NCI-H69 (cell line): Measurements from ENCODE around the gene TAGLN2.

Experiments
- DNase-seq: peaks from one replicate; lab custom pipeline; 2025; lab: John Stamatoyannopoulos, UW

Gene TAGLN2

DNA sequence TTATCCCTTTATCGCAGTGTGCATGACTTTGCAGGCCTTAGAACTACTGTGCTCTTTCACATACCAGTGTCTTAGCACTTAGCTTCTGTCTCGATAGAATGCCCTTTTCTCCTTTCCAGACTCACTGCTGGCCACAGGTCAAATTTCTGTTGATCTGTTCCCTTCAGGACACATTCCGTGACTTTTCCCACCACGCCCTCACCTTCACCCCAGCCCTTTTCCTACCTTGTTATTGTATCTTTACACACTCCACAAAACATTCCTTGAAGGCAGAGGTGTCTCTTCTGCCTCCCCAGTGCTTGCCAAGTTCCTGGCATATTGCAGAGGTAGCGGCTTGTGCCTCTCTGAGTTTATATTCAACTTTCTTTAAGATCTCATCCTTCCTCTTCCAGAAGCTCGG lies 23.8 kb upstream of the TAGLN2 start:
- DNase-seq: no peak

DNA sequence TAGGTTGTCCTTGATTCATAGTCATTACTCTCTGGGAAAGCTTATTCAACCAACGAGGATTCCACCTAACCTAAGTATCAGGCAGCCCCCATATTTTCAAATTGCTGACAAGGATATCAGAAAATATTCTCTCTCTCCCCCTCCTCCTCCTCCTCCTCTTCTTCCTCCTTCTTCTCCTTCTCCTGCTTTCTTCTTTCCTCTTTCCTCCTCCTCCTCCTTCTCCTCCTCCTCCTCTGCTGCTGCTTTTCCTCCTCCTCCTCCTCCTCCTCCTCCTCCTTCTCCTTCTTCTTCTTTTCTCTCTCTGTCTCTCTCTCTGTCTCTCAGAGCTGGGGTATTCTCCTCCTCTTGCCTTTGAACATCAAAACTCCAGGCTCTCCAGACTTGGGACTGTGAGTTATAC lies 22.6 kb upstream of the TAGLN2 start:
- DNase-seq: no peak

DNA sequence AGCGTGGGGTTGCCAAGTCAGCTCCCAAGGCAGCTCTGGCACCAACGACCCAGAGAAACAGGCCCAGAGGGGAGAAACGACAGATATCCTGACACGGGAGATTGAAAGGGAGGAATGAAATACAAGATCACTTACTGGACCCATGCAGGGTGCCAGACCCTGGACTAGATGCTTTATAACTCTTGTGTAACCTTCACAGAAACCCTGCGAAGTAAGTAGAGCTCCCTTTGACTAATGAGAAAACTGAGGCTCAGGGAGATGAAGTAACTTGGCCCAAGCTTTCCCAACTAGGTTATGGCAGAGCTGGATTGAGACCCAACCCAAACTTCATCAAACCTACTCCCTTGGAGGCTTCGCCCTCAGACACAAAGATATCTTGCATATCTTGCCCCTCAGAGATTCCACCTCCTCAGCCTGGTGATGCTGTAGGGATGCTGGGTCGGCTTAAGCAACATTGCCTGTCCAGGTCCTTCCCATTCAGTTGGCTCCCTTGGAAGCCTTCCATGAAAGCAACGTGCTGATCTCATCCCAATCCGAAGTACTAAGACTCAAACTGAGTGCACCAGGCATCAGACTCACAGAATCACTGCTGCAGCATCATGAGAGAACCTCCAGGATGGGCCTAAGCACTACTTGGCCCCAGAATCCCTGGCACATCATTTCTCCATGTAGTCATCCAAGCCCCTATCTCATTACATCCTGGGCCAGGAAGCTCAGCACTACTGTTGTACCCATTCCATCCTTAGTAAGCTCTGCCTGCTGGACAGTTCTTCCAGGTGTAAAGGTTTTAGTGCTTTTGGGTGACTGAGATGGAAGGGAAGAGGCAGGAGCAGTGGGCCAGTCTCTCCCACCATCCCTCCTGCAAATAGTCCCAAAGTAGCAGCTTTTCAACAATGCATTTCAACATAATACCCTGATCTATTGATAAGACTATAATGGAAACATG lies 21.2 kb upstream of the TAGLN2 start:
- DNase-seq: peak; percentile 48

GRCh38 chr1:159945483-159946241 lies 20.4 kb upstream of the TAGLN2 start, which contains the start of gene IGSF9:
IGSF9 (minus strand) TSS chr1:159945613; CDS start chr1:159943454, 2,159 bp downstream.
- DNase-seq: peak; percentile 99

DNA sequence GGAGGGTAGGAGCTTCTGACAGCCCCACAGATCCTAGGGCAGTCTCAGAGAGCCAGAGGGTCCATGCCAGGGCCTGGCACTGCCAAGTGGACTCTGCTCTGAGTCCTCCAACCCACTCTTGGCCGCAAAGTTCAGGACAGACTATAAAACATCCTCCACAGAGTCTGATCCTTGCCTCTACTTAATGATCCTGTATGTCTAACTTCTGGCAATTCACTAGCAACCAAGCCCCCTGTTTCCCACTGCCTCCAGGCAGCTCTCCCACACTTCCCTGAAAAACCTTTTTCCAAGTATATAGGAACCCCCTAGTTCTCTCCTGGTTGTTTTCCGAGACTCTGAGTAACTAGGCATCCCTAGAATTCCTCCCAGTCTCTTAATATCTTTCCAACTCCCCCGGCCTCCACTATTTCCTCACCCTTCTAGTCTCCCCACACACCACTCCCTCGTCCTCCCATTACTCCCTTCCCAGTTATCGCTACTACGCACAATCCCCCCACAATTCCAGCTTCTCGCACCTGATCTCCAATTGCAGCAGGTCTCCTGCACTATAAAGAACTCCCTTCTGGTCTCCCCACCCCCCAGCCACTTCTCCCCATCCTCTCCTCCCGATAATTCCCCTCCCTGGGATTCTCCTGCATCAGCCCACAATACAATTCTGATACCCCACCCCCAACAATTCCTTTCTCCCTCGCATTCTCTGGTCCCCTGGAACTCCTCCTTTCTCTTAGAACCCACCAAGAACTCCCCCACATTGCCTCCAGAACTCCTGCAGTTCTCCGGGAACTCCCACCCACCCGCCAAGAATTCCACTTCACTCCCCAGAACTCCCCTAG lies 19.5 kb upstream of the TAGLN2 start:
- peak; percentile 84 for DNase-seq

DNA sequence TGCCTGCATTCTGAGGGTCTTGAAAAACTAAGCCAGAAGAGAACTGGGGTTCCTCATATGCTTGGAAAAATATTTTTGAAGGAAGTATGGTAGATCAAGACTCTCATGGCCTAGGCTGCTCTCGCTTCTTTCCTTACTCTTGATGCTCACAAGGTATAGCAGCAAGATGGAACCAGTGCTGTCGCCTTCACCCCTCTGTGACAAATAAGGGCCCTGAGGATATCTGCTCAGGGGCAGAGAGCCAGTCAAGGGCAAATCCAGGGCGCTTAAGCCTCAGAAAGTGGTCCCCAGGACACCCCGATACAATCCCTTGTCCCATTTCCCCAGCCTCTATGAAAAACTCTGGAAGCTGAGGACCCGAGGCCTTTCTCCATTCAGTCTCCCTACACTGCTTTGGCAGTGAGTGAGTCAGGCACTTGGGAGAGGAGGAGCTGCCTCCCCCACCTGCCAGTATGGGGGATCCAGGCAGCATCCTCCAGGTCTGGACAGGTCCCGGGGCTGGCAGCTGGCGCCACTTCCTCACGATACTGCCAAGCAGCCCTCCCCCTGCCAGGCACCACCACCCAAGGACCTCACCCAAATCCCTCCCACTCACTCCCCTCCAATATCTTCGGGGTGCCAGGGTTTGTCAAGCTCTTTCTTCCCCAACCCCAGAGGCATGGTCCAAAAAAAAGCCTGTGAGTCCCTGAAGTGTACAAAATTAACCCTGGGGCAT lies 18.8 kb upstream of the TAGLN2 start:
- DNase-seq: peak; percentile 91

- DNase-seq: no peak
These were observed 18.0 kb upstream of the TAGLN2 start for GRCh38 chr1:159943278-159943640.

DNA sequence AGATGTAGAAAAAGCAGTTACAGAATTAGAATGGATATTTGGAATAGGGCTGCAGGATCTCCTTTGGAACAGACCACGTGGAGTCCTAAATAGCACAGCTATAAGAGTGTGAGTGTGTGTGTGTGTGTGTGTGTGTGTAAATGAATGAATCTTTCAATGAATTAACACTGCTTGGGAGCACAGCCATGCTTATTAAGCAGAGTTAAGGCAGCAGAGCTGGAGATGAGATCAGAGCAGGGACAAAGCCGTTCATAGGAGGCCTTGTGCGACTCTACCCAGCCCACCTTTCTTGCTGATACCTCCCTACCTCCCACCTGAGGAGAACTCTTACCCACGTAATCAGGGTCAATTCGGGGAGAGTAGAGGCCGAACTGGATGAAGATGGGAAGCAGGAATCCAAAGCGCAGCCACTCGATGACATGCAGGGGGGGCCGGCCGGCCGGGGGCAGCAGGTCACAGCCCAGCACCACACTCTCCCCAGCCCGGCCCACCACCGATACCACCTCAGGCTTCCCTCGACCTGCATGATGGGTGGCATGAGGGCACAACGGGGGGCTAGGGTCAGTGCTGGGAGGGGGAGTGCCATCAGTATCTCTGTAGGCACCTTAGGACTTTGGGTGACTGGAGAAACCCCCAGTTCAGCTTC lies 17.4 kb upstream of the TAGLN2 start:
- DNase-seq: peak; percentile 64

DNA sequence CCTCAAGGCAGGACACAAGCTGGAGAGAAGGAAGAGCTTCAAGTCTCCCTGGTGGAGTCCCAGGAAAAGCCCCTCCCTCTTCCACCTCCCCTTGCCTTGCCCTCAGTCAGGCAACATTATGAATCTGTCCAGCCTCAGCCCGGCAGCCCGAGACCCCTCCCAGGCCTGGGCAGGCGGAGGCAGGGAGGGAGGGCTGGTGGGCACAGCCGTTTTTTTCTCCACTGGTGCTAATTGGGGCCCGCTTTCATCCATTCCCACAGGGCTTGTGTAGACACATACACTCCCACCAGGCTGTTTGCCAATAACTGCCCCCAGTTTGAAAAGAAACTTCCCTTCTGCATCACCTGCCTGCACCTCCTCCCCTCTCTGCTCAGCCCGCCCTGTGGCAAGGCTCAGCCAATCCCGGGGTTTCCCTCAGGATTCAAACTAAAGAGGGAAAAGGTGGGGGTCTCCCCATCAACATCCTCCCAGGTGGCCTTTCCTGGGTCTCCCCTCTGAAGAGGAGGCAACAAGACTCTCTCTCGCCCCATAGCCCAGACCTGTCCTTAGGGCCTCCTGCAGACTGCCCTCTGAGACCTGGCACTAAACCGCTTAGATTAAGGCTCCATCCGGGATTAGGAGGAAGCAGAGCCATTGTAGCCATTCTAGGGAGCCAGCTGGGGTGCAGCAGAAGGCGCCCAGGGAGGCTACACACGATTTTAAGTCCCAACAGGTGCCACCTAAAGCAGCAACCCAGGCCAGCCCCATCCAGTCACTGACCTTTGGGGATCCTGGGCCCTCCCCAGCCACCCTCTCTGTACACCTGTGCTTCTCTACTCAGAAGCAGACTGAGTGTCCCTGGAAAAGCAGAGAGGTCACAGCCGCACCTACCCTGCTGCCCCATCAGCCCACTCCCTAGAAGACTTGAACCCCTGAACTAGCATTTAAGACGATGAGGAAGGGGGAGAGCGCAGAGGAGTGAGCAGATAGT lies 16.6 kb upstream of the TAGLN2 start:
- peak; percentile 100 for DNase-seq

GRCh38 chr1:159941141-159941540 lies 15.8 kb upstream of the TAGLN2 start:
- peak; percentile 85 for DNase-seq

DNA sequence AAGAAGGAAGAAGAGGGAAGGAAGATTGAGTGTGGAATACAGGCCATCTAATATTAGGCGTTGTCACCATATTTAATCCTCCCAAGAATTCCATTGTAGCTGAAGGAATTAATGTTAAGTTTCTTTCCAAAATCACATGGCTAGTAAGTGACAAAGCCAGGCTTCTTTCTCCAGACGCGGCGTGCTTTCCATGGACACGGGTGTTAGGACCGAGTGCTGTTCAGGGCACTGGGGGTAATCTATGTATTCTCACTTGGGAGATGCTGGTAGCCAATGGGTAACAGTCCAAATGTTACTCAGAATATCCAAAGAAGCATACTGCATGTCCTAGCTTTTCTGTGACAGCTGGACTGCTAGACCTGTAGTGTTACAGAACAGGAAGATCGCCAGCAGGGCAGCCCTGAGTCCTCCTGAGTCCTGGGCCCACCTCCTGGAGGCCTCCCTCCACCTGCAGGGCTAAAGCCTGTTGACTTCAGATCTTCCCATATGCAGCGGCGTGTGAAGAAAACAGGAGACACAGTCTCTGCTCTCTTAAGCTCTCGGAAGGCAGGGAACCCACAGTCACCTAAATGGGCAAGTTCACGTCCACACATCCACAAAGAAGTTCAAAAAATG lies 14.8 kb upstream of the TAGLN2 start:
- peak; percentile 63 for DNase-seq

DNA sequence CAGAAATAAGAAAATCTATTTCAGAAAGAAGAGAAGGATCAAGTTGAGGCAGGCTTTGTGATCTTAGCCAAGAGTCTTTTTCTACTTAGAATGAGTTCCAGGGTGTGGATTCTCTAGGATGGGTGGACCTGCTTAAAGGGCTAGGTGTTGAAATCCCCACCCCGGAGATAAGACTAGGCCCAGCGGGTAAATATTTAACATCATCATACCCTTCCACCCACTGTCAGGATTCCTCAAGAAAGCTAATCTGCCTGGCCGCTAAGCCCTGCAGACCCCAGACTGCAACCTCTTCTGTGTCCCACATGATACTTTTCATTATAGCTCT lies 14.3 kb upstream of the TAGLN2 start:
- no peak for DNase-seq

DNA sequence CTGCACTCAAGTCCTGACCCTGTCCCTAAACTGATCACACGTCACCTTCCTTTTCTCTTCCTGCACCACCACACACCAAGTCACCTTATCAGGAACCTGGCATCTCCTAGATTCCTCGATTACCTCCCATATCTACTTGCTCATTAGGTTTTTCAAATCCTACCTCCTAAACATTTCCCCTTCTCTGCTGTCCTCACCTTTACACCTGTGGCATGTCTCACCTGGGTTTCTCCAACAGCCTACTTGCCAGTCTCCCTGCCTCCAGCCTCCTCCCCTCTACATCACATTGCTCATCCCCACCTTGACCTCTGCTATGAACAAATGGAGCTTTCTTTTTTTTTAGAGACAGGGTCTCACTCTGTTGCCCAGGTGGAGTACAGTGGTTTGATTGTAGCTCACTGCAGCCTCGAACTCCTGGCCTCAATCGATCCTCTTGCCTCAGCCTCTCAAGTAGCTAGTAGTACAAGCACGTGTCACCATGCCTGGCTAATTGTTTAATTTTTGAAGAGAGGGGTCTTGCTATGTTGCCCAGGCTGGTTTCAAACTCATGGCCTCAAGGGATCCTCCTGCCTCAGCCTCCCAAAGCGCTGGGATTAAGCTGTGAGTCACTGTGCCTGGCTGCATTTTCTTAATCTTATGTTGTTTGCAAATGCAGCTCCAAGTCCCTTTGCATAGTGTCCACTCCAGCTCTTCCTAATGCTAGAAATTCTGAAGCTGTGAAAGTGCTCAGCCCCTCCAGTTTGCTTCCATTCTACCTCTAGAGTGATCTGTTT lies 13.8 kb upstream of the TAGLN2 start:
- DNase-seq: no peak

DNA sequence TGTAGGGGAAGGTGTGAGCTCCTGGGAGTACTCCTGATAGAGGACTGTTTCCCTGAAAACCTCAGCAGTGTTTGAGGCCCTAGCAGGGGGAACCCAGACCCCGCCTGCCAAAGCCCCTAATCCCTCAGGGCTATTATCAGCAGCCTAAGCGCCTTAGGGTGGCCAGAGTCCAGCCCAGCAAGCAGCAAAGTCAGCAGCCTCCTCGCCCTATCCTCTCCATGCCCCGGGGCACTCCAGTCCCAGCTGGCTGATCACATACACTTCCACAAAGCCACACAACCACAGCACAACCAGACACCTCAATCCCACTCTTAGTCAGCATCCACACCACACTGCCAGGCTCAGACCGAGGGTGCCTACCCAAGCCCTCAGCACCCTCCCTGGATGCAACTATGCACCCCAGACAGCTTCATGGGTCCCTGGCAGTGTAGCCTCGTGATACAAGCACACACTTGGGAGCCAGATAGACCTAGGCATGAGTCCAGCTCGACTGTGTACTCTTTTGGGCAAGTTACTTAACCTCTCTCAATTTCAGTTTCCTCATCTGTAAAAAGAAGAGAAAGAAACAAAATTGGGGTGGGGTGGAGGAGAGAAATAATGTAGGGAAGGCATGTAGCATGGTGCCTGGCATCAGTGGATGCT lies 13.0 kb upstream of the TAGLN2 start:
- DNase-seq: peak; percentile 74

GRCh38 chr1:159937054-159937750 lies 11.9 kb upstream of the TAGLN2 start:
- DNase-seq: peak; percentile 94

DNA sequence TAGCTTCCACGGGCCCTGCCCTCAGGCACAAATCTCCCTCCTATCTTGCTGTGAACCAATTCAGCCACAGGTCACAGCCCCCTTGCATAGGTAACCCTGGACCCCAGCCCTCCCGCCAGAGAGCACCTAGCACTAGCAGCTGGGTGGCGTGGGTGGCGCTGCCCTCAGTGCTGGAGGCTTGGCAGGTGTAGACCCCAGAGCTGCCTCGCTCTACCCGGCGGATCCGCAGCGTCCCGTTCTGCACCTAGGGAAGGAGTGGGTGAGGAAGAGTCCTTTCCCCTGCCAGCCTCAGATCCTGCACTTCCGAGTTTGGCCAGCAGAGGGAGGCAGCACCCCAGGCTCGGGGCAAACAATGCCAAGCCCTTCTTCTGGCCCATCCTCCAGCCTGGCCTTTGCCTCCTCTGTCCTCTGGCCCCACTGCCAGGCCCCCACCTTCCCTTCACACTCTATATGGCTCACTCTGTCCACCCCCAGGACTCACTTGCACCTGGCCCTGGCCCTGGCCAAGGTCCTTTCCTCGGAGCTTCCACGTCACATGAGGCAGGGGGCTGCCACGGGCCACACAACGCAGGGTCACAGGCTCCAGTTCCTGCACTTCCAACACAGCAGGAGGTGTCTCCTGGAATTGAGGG lies 11.1 kb upstream of the TAGLN2 start:
- DNase-seq: peak; percentile 78

DNA sequence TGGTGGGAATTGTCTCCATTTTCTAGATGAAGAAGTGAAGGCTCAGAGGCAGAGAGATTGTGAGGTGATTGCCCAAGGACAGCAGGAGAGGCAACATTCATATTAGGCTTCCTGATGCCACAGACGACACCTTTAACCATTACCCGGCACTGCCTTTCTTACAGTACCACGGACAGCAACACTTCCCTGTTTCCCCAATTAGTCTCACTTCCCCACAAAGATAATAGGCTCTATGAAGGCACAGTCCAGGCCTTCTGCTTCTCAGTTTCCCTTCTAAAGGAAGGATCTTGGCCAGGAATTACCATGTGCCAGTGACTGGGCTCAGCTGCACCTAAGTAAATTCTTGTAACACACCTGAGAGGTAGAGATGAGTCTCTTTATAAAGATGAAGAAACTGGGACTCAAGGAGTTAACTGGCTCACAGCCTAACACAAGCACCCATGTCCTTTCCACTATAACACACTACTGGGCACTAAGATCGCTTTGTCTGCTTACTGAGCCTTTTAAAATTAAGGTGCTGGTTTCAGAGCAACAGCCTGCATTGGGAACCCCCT lies 10.5 kb upstream of the TAGLN2 start:
- DNase-seq: no peak
